GM21786 (cell line): ENCODE data around the gene NKX3-2.

Experiments used
- ATAC-seq: cut with Tn5 transposase; IDR thresholded peaks from one replicate; pipeline ENCODE4 v1.9.1; 2021; ENCODE audit not compliant: unreplicated experiment

Gene NKX3-2

DNA sequence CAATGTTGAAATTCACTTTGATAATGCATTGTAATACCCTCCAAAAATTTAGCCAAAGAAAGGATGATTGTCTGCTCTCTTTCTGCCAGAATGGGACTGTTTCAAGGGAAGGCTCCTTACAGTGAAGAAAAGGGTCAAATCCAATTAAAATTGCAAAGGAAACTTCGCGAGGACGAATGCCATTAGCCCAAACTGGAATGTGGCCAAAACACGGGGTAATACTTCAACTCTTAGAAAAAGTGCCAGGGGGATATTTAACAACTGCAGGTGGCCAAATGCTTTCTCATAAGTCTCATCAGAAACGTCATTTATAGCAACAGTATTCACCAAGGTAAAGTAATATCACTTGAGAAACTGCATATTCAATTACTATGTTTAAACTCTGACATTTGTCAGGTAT is 29.0 kb downstream of the NKX3-2 start:
- ATAC-seq, result no peak

DNA sequence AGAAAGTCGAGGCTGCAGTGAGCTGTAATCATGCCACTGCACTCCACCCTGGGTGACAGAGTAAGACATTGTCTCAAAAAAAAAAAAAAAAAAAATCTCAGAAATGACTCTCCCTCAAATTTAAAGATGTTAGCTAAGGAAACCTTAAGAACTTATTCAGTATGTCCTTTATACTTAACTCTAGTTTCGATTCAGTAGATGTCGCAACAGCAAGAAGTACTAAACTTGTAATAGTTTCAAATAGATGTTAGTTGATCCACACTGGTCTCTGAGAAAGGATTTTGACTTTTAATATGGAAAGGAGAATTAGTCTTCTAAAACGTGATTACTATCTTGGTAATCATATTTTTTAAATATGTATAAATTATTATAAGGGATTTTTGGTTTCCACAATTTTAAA is 29.6 kb downstream of the NKX3-2 start:
- no peak for ATAC-seq

DNA sequence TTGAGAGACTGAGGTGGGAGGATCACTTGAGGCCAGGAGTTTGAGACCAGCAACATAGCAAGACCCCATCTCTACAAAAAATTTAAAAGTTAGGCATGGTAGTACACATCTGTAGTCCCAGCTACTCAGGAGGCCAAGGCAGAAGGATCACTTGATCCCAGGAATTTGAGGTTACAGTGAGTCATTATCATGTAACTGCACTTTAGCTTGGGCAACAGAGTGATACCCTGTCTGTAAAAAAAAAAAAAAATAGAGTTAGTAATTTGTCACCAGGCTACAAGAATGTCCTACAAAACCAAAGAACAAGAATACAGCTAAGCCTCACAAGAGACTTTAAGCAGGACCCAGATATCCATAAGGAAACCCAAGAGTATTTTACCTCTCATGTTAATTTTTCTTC is 33.2 kb downstream of the NKX3-2 start:
- no peak for ATAC-seq

- no peak for ATAC-seq
Measured at GRCh38 chr4:13509442-13509841, 34.9 kb downstream of the NKX3-2 start.

- no peak for ATAC-seq
Measured at GRCh38 chr4:13504374-13504773, 39.9 kb downstream of the NKX3-2 start.

- ATAC-seq, result no peak
Measured at GRCh38 chr4:13498469-13498868, 45.8 kb downstream of the NKX3-2 start.

DNA sequence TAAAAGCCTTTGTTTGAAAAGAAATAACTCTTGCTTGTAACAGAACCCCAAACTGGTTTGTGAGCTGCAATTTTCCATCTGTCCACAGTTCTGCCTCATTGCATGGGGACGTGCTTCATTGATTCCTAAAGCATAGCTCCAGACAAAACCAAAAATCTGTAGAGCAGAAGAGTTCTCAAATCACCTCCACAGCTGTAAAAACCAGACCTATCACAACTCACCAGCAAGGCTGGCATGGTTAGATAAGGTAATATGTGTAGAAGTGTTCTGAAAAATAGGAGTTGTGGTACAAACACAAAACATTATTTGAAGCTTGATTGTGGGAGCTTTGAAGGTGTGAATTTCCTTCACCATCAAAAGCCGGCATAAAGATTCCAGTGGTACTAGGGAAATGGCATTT is 47.7 kb downstream of the NKX3-2 start:
- ATAC-seq, result no peak

DNA sequence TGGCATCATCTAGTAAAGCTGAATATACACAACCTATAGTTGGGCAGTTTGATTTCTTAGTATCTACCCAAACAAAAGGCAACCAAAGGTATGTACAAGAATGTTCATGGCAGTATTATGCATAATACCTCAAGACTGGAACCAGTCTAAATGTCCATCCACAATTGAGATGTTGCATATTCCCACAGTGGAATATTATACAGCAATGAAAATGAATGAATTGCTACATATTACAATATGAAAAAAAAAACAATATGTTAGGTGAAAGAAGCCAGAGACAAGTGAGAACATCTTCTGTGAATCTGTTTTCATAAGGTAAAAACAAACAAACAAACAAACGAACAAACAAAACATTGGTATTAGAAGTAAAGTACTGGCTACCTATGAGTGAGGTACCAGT is 48.6 kb downstream of the NKX3-2 start:
- no peak for ATAC-seq

- no peak for ATAC-seq
Measured at GRCh38 chr4:13493793-13494192, 50.5 kb downstream of the NKX3-2 start.

GRCh38 chr4:13492747-13493146 is 51.6 kb downstream of the NKX3-2 start:
- ATAC-seq, result no peak
